CD14-positive monocyte (primary cell): ENCODE results near the gene RLF. TPM values are rescaled to one million over a fixed set of nuclear protein-coding genes. Genes with fewer than 3 reads are reported as not detected.
A peak's percentile ranks its signal among the peaks of the same experiment; 100 is the strongest.

ENCODE experiments used
- DNase-seq, 3 donors: peaks; one replicate each; pipeline ENCODE4 v3.0.0-alpha.2; 2011 to 2022
- H2AFZ ChIP-seq: 2 replicates; pipeline ENCODE4 v1.6.0; 2012; ENCODE audit warnings: mild to moderate bottlenecking, low read depth, low read length, inconsistent platforms; ENCODE audit not compliant: insufficient read depth, poor library complexity, severe bottlenecking
- H3K27ac ChIP-seq, 2 donors: 1 replicate in 1 of 2; 2 replicates in 1 of 2; pipeline ENCODE4 v1.5.1; 2012 to 2013; ENCODE audit warnings: low read length in 2 of 2, control low read depth in 1 of 2, inconsistent platforms in 1 of 2, low read depth in 1 of 2, mild to moderate bottlenecking in 1 of 2
- H3K27me3 ChIP-seq, 2 donors: one replicate each; pipeline versions ENCODE4 v1.6.0 to v1.6.1; 2011 to 2013; ENCODE audit warnings: low read length in 2 of 2; ENCODE audit not compliant: control insufficient read depth in 2 of 2, insufficient read depth in 2 of 2
- H3K36me3 ChIP-seq, 2 donors: replicated peaks in 1 of 2; 1 replicate in 1 of 2; 2 replicates in 1 of 2; pipeline versions ENCODE4 v1.5.1 to v1.6.1; 2012 to 2013; ENCODE audit warnings: low read length in 2 of 2, control low read depth in 1 of 2, inconsistent platforms in 1 of 2, mild to moderate bottlenecking in 1 of 2; ENCODE audit not compliant: insufficient read depth in 2 of 2, control insufficient read depth in 1 of 2
- H3K4me1 ChIP-seq, 2 donors: 1 replicate in 1 of 2; 2 replicates in 1 of 2; pipeline versions ENCODE4 v1.5.1 to v1.6.1; 2012 to 2013; ENCODE audit warnings: low read length in 2 of 2, control low read depth in 1 of 2, inconsistent platforms in 1 of 2, mild to moderate bottlenecking in 1 of 2, moderate library complexity in 1 of 2; ENCODE audit not compliant: insufficient read depth in 2 of 2, control insufficient read depth in 1 of 2
- H3K4me2 ChIP-seq: replicated peaks from 2 replicates; pipeline ENCODE3; 2012; ENCODE audit warnings: low read length, moderate library complexity, mild to moderate bottlenecking; ENCODE audit not compliant: poor library complexity, severe bottlenecking; ENCODE audit errors: extremely low read depth
- H3K4me3 ChIP-seq, 3 experiments: fragments of 200-600 bp in 1 of 3; sonication (generic) in 1 of 3; replicated peaks in 1 of 3; 1 replicate in 2 of 3; 2 replicates in 1 of 3; pipeline ENCODE4 v1.5.1; 2011 to 2013; ENCODE audit warnings: low read length in 3 of 3, mild to moderate bottlenecking in 3 of 3, control low read depth in 2 of 3, low read depth in 2 of 3, inconsistent platforms in 1 of 3, moderate library complexity in 1 of 3
- H3K79me2 ChIP-seq: 2 replicates; pipeline ENCODE4 v1.6.0; 2012; ENCODE audit warnings: mild to moderate bottlenecking, control low read depth, inconsistent platforms, low read length, moderate library complexity; ENCODE audit not compliant: insufficient read depth
- H3K9ac ChIP-seq: 2 replicates; pipeline ENCODE4 v1.6.0; 2017; ENCODE audit warnings: low read length, mild to moderate bottlenecking; ENCODE audit not compliant: insufficient read depth, poor library complexity, severe bottlenecking
- H3K9me3 ChIP-seq, 2 donors: replicated peaks in 1 of 2; 1 replicate in 1 of 2; 2 replicates in 1 of 2; pipeline versions ENCODE4 v1.5.1 to v1.6.1; 2012 to 2013; ENCODE audit warnings: low read length in 2 of 2, control low read depth in 1 of 2; ENCODE audit not compliant: control insufficient read depth in 1 of 2, insufficient read depth in 1 of 2
- H4K20me1 ChIP-seq: 2 replicates; pipeline ENCODE4 v1.6.0; 2012; ENCODE audit warnings: mild to moderate bottlenecking, low read length, control low read depth, moderate library complexity; ENCODE audit not compliant: insufficient read depth
- H3K27ac Mint-ChIP-seq, 7 donors: one replicate each; pipeline ENCODE4 v1.8.0; 2020; ENCODE audit warnings: mild to moderate bottlenecking in 7 of 7, mixed read lengths in 7 of 7, moderate library complexity in 6 of 7, inconsistent platforms in 2 of 7
- H3K27me3 Mint-ChIP-seq, 3 donors: one replicate each; pipeline ENCODE4 v1.8.0; 2021 to 2022; ENCODE audit warnings: low read depth in 3 of 3, mild to moderate bottlenecking in 3 of 3, mixed read lengths in 3 of 3, moderate library complexity in 3 of 3, inconsistent platforms in 1 of 3
- H3K36me3 Mint-ChIP-seq, 2 donors: one replicate each; pipeline ENCODE4 v1.8.0; 2020; ENCODE audit warnings: mixed read lengths in 2 of 2, inconsistent platforms in 1 of 2, mild to moderate bottlenecking in 1 of 2
- H3K4me1 Mint-ChIP-seq: one replicate; pipeline ENCODE4 v1.8.0; 2020; ENCODE audit warnings: mild to moderate bottlenecking, mixed read lengths
- H3K4me3 Mint-ChIP-seq, 2 donors: one replicate each; pipeline ENCODE4 v1.8.0; 2020; ENCODE audit warnings: mild to moderate bottlenecking in 2 of 2, mixed read lengths in 2 of 2, moderate library complexity in 1 of 2
- H3K9me3 Mint-ChIP-seq, 7 donors: one replicate each; pipeline ENCODE4 v1.8.0; 2020 to 2022; ENCODE audit warnings: mixed read lengths in 7 of 7, mild to moderate bottlenecking in 6 of 7, moderate library complexity in 6 of 7, inconsistent platforms in 2 of 7
- CTCF ChIP-seq: fragments of 200-600 bp; IDR thresholded peaks from one replicate; pipeline ENCODE4 v1.8.0; 2022; ENCODE audit warnings: antibody characterized with exemption, mild to moderate bottlenecking
- WGBS: methylation state at CpG from one replicate; pipeline ENCODE4 v1.1.5; 2013; ENCODE audit warnings: missing lambda C conversion rate; ENCODE audit not compliant: insufficient coverage; 5-methylcytosine and 5-hydroxymethylcytosine counted together
- intact Hi-C, 2 donors: fragments of 100-400 bp; cut with micrococcal nuclease; formaldehyde crosslinking; loops; one replicate each; pipeline versions ENCODE4 v1.15.0 to v1.15.1; 2023
- polyA plus RNA-seq, 3 donors: library from polyadenylated mRNA; depleted of rRNA in 1 of 3; unstranded in 2 of 3; stranded (reverse) in 1 of 3; fragments of 300-500 nt in 2 of 3; fragments of >200 nt in 1 of 3; fragmentation: Illumina TruSeq in 2 of 3; gene quantifications; 1 replicate in 2 of 3; 2 replicates in 1 of 3; pipeline ENCODE4 v1.2.3, GENCODE V29; 2012 to 2021

Gene RLF
- polyA plus RNA-seq, 3 donors, result 3.0 to 9.2 (median 6.2) TPM

GRCh38 chr1:40132383-40133311, 28.5 kb upstream of the RLF start:
- peaks cover 1 to 4% (median 4%) of the 10 kb centered on the region in 3 donors for H3K27me3 Mint-ChIP-seq
- H3K9ac ChIP-seq, result no peak overlapping the region
- H4K20me1 ChIP-seq, result no peaks in the 10 kb centered on the region
- H3K4me3 Mint-ChIP-seq, result peak overlapping the region; percentile 43 to 63
- intact Hi-C loops, result no loop called here
- H3K4me1 Mint-ChIP-seq, result peaks cover 7% of the 10 kb centered on the region
- DNase-seq, result no peak
- H3K9me3 ChIP-seq, result peaks cover 0 to 5% of the 10 kb centered on the region in 2 donors
- H3K27ac Mint-ChIP-seq, result no peak overlapping the region
- no peak for TF ChIP-seq CTCF
- H2AFZ ChIP-seq, result peak overlapping the region; percentile 22
- H3K79me2 ChIP-seq, result no peaks in the 10 kb centered on the region
- H3K4me3 ChIP-seq, result no peak overlapping the region
- peaks cover 0 to 11% (median 3%) of the 10 kb centered on the region in 7 donors for H3K9me3 Mint-ChIP-seq
- H3K27ac ChIP-seq, result no peak overlapping the region
- H3K36me3 Mint-ChIP-seq, result no peaks in the 10 kb centered on the region
- WGBS, result 71% methylated on average over 44 of the region's 44 CpGs
- no peaks in the 10 kb centered on the region for H3K4me1 ChIP-seq
- H3K4me2 ChIP-seq, result no peak overlapping the region
- no peaks in the 10 kb centered on the region for H3K27me3 ChIP-seq
- no peaks in the 10 kb centered on the region for H3K36me3 ChIP-seq

DNA sequence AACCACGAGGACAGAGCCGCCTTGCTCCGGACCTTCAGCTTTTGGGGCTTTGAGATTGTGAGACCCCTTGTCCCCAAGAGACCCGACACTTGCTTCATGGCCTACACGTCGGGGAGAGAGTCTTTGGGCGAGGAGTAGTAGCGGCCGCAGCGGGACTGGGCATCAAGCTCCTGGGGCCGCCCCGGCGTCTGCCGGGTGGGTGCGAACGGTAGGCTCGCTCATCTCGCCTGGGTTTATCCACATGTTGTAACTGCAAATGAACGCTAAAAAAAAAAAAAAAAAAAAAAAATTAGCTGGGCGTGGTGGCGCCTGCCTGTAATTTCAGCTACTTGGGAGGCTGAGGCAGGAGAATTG, 27.9 kb upstream of the RLF start:
- Mint-ChIP-seq H3K27me3 (peaks cover 1 to 2% (median 2%) of the 10 kb centered on the region in 3 donors), H3K4me1 (peaks cover 7% of the 10 kb centered on the region), H3K36me3 (no peaks in the 10 kb centered on the region), H3K27ac (no peak overlapping the region), H3K9me3 (peaks cover 0 to 11% (median 3%) of the 10 kb centered on the region in 7 donors), H3K4me3 (no peak overlapping the region)
- no peak overlapping the region for H3K27ac ChIP-seq
- intact Hi-C loops, result no loop called here
- TF ChIP-seq CTCF, result no peak
- H4K20me1 ChIP-seq, result no peaks in the 10 kb centered on the region
- H3K27me3 ChIP-seq, result no peaks in the 10 kb centered on the region
- H3K36me3 ChIP-seq, result no peaks in the 10 kb centered on the region
- H3K4me2 ChIP-seq, result no peak overlapping the region
- peak overlapping the region; percentile 22 for H2AFZ ChIP-seq
- H3K9me3 ChIP-seq, result peaks cover 0 to 5% of the 10 kb centered on the region in 2 donors
- no peak overlapping the region for H3K4me3 ChIP-seq
- H3K79me2 ChIP-seq, result no peaks in the 10 kb centered on the region
- no peaks in the 10 kb centered on the region for H3K4me1 ChIP-seq
- no peak overlapping the region for H3K9ac ChIP-seq
- no peak for DNase-seq
- 90% methylated on average over 15 of the region's 21 CpGs for WGBS
